Measurements from ENCODE around the gene ABCB4.

GRCh38 chr7:87375662-87376435, 99.6 kb downstream of the ABCB4 start:
- TF ChIP-seq ZNF274 (IDR thresholded peaks at IDR 0.05; ENCODE audit: low read depth, low read length) (no peak), SUZ12 (IDR thresholded peaks at IDR 0.05; ENCODE audit: extremely low read depth, insufficient read depth, insufficient read length) (no peak), YY1 (IDR thresholded peaks at IDR 0.05; ENCODE audit: insufficient read depth, insufficient read length) (no peak)

Measured in NT2/D1 (cell line).